Measurements from ENCODE around the gene KIF5A.

GRCh38 chr12:57606399-57606798 is 56.6 kb downstream of the KIF5A start:
- TF ChIP-seq, protein P1, sequence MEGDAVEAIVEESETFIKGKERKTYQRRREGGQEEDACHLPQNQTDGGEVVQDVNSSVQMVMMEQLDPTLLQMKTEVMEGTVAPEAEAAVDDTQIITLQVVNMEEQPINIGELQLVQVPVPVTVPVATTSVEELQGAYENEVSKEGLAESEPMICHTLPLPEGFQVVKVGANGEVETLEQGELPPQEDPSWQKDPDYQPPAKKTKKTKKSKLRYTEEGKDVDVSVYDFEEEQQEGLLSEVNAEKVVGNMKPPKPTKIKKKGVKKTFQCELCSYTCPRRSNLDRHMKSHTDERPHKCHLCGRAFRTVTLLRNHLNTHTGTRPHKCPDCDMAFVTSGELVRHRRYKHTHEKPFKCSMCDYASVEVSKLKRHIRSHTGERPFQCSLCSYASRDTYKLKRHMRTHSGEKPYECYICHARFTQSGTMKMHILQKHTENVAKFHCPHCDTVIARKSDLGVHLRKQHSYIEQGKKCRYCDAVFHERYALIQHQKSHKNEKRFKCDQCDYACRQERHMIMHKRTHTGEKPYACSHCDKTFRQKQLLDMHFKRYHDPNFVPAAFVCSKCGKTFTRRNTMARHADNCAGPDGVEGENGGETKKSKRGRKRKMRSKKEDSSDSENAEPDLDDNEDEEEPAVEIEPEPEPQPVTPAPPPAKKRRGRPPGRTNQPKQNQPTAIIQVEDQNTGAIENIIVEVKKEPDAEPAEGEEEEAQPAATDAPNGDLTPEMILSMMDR (conservative IDR thresholded peaks at IDR 0.05 in 1 of 2, IDR thresholded peaks at IDR 0.05 in 1 of 2; ENCODE audit: extremely low read depth in 1 of 2, insufficient read depth in 1 of 2, low read depth in 1 of 2, low read length in 2 of 2): no peak
- TF ChIP-seq EZH2 (IDR thresholded peaks at IDR 0.05; ENCODE audit: borderline replicate concordance, low read length): no peak

All from mammary epithelial cell (primary cell).